Measurements from ENCODE around the gene EFNA1.

Gene EFNA1

GRCh38 chr1:155171836-155172731, 44.4 kb downstream of the EFNA1 start:
- no peak for TF ChIP-seq CTCF (IDR thresholded peaks at IDR 0.05; ENCODE audit: control insufficient read depth, extremely low read depth, insufficient read depth)
- no peak for DNase-seq (ENCODE audit: low read depth)
- H3K4me3 ChIP-seq (ENCODE audit: low read depth, low read length): peak overlapping the region; percentile 72

GRCh38 chr1:155172732-155173477, 45.2 kb downstream of the EFNA1 start, which contains the start of gene KRTCAP2:
Gene KRTCAP2, minus strand, starts transcription at chr1:155173304. Its CDS starts 80 bp downstream, at chr1:155173224.
- TF ChIP-seq CTCF (IDR thresholded peaks at IDR 0.05; ENCODE audit: control insufficient read depth, extremely low read depth, insufficient read depth): peak; percentile 99

GRCh38 chr1:155173478-155174323, 46.0 kb downstream of the EFNA1 start, which contains the start of gene TRIM46:
Gene TRIM46, plus strand, starts transcription at chr1:155173849. Its CDS starts 118 bp downstream, at chr1:155173967.
- DNase-seq (ENCODE audit: low read depth): no peak
- TF ChIP-seq CTCF (IDR thresholded peaks at IDR 0.05; ENCODE audit: control insufficient read depth, extremely low read depth, insufficient read depth): no peak

More at GRCh38 chr1:155172732-155173477, 45.2 kb downstream of the EFNA1 start, which contains the start of gene KRTCAP2:
- peak; percentile 87 for DNase-seq (ENCODE audit: low read depth)
- H3K4me3 ChIP-seq (ENCODE audit: low read depth, low read length): peak within 1 kb of the TSS; percentile 72

GRCh38 chr1:155174324-155175280, 46.9 kb downstream of the EFNA1 start:
- no peak for DNase-seq (ENCODE audit: low read depth)
- peak overlapping the region; percentile 72 for H3K4me3 ChIP-seq (ENCODE audit: low read depth, low read length)
- no peak for TF ChIP-seq CTCF (IDR thresholded peaks at IDR 0.05; ENCODE audit: control insufficient read depth, extremely low read depth, insufficient read depth)

More at GRCh38 chr1:155173478-155174323, 46.0 kb downstream of the EFNA1 start, which contains the start of gene TRIM46:
- H3K4me3 ChIP-seq (ENCODE audit: low read depth, low read length): peak within 1 kb of the TSS; percentile 72

GRCh38 chr1:155175281-155175926, 47.7 kb downstream of the EFNA1 start:
- no peak overlapping the region for H3K4me3 ChIP-seq (ENCODE audit: low read depth, low read length)
- DNase-seq (ENCODE audit: low read depth): no peak
- no peak for TF ChIP-seq CTCF (IDR thresholded peaks at IDR 0.05; ENCODE audit: control insufficient read depth, extremely low read depth, insufficient read depth)
